ENCODE data around the gene ATP2B1.

Gene ATP2B1

DNA sequence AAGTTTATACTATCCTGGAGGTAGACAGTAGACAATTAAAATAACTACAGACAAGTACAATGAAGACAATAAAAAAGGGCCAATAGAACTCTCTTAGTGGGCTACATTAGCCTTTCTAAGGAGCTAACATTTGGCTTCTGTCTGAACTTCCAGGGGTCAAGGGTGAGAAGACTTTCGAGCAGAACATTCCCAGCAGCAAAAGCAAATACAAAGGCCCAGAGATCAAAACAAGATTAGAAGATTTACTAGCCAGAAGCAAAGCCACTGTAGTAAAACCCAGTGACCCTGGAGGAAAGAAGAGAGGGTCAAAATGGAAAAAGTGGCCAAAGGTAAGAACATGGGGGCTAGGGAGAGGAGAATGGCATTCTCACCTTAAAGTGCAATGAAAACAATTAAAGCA, 63.2 kb downstream of the ATP2B1 start:
- ChIA-PET POLR2A (no interaction called here), CTCF (no interaction called here)
- peaks cover 8% of the 10 kb centered on the region; the same call in 1 of the 2 replicates for H3K4me1 ChIP-seq (ENCODE audit: control insufficient read depth, insufficient read depth, low read length)
- no peak overlapping the region for H3K27ac ChIP-seq (ENCODE audit: extremely low read depth, low read depth, low read length)
- H3K36me3 ChIP-seq (ENCODE audit: control insufficient read depth in 2 of 2, insufficient read depth in 1 of 2, low read length in 2 of 2), result no peaks in the 10 kb centered on the region; a peak in 1 of 3 replicates
- H3K4me3 ChIP-seq (ENCODE audit: low read depth, low read length), result no peak overlapping the region
- TF ChIP-seq, protein P1, sequence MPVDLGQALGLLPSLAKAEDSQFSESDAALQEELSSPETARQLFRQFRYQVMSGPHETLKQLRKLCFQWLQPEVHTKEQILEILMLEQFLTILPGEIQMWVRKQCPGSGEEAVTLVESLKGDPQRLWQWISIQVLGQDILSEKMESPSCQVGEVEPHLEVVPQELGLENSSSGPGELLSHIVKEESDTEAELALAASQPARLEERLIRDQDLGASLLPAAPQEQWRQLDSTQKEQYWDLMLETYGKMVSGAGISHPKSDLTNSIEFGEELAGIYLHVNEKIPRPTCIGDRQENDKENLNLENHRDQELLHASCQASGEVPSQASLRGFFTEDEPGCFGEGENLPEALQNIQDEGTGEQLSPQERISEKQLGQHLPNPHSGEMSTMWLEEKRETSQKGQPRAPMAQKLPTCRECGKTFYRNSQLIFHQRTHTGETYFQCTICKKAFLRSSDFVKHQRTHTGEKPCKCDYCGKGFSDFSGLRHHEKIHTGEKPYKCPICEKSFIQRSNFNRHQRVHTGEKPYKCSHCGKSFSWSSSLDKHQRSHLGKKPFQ (tag by site-specific recombination; IDR thresholded peaks at IDR 0.05), result 0 out of 2 replicates have a peak, but pooled peaks have one; percentile 9
- TF ChIP-seq ZNF501 (tag by site-specific recombination; IDR thresholded peaks at IDR 0.05), result no peak
- peak; percentile 58; the same call in 1 of the 2 replicates for TF ChIP-seq OSR2 (tag by site-specific recombination; IDR thresholded peaks at IDR 0.05)
- H3K9me3 ChIP-seq (ENCODE audit: control insufficient read depth, insufficient read depth, low read depth, low read length), result no peaks in the 10 kb centered on the region

DNA sequence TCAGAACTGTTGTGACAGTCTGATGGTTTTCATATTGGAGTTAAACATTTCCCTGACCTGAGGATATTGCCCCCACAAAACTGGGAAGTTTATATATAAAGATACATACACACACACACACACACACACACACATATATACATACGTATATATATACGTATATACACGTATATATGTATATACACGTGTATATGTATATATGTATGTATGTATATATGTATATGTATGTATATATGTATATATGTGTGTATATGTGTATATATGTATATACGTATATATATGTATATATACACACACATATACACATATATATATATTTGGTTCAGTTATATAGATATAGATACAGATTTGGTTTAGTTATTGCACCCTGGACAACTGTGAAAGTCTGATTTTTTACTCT, 65.7 kb downstream of the ATP2B1 start:
- TF ChIP-seq ZNF670 (tag by site-specific recombination; IDR thresholded peaks at IDR 0.05; ENCODE audit: low read depth), result no peak
- TF ChIP-seq, protein P2, sequence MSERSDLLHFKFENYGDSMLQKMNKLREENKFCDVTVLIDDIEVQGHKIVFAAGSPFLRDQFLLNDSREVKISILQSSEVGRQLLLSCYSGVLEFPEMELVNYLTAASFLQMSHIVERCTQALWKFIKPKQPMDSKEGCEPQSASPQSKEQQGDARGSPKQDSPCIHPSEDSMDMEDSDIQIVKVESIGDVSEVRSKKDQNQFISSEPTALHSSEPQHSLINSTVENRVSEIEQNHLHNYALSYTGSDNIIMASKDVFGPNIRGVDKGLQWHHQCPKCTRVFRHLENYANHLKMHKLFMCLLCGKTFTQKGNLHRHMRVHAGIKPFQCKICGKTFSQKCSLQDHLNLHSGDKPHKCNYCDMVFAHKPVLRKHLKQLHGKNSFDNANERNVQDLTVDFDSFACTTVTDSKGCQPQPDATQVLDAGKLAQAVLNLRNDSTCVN (tag by site-specific recombination; optimal IDR thresholded peaks at IDR 0.05), result no peak
- no peak for TF ChIP-seq ZNF837 (tag by site-specific recombination; IDR thresholded peaks at IDR 0.05)
- TF ChIP-seq TRIM28 (IDR thresholded peaks at IDR 0.05; ENCODE audit: borderline replicate concordance, low read length), result no peak
- no peak for TF ChIP-seq ZNF658 (tag by site-specific recombination; IDR thresholded peaks at IDR 0.05)
- TF ChIP-seq ZNF174 (tag by site-specific recombination; IDR thresholded peaks at IDR 0.05), result no peak
- TF ChIP-seq ZNF175 (tag by site-specific recombination; IDR thresholded peaks at IDR 0.05), result no peak
- no peak for TF ChIP-seq ZNF623 (tag by site-specific recombination; IDR thresholded peaks at IDR 0.05)
- no peak for TF ChIP-seq ZNF747 (tag by site-specific recombination; IDR thresholded peaks at IDR 0.05)
- TF ChIP-seq ZNF354C (tag by site-specific recombination; IDR thresholded peaks at IDR 0.05; ENCODE audit: borderline replicate concordance, low read depth), result no peak
- TF ChIP-seq ZNF560 (tag by site-specific recombination; IDR thresholded peaks at IDR 0.05; ENCODE audit: borderline replicate concordance), result no peak
- TF ChIP-seq, protein P3, sequence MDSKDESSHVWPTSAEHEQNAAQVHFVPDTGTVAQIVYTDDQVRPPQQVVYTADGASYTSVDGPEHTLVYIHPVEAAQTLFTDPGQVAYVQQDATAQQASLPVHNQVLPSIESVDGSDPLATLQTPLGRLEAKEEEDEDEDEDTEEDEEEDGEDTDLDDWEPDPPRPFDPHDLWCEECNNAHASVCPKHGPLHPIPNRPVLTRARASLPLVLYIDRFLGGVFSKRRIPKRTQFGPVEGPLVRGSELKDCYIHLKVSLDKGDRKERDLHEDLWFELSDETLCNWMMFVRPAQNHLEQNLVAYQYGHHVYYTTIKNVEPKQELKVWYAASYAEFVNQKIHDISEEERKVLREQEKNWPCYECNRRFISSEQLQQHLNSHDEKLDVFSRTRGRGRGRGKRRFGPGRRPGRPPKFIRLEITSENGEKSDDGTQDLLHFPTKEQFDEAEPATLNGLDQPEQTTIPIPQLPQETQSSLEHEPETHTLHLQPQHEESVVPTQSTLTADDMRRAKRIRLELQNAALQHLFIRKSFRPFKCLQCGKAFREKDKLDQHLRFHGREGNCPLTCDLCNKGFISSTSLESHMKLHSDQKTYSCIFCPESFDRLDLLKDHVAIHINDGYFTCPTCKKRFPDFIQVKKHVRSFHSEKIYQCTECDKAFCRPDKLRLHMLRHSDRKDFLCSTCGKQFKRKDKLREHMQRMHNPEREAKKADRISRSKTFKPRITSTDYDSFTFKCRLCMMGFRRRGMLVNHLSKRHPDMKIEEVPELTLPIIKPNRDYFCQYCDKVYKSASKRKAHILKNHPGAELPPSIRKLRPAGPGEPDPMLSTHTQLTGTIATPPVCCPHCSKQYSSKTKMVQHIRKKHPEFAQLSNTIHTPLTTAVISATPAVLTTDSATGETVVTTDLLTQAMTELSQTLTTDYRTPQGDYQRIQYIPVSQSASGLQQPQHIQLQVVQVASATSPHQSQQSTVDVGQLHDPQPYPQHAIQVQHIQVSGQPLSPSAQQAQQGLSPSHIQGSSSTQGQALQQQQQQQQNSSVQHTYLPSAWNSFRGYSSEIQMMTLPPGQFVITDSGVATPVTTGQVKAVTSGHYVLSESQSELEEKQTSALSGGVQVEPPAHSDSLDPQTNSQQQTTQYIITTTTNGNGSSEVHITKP (tag by site-specific recombination; IDR thresholded peaks at IDR 0.05), result no peak
- no peak for TF ChIP-seq BCL11B (tag by site-specific recombination; IDR thresholded peaks at IDR 0.05; ENCODE audit: low read depth)
- TF ChIP-seq, protein P4, sequence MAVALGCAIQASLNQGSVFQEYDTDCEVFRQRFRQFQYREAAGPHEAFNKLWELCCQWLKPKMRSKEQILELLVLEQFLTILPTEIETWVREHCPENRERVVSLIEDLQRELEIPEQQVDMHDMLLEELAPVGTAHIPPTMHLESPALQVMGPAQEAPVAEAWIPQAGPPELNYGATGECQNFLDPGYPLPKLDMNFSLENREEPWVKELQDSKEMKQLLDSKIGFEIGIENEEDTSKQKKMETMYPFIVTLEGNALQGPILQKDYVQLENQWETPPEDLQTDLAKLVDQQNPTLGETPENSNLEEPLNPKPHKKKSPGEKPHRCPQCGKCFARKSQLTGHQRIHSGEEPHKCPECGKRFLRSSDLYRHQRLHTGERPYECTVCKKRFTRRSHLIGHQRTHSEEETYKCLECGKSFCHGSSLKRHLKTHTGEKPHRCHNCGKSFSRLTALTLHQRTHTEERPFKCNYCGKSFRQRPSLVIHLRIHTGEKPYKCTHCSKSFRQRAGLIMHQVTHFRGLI (tag by site-specific recombination; IDR thresholded peaks at IDR 0.05), result no peak
- TF ChIP-seq, protein P5, sequence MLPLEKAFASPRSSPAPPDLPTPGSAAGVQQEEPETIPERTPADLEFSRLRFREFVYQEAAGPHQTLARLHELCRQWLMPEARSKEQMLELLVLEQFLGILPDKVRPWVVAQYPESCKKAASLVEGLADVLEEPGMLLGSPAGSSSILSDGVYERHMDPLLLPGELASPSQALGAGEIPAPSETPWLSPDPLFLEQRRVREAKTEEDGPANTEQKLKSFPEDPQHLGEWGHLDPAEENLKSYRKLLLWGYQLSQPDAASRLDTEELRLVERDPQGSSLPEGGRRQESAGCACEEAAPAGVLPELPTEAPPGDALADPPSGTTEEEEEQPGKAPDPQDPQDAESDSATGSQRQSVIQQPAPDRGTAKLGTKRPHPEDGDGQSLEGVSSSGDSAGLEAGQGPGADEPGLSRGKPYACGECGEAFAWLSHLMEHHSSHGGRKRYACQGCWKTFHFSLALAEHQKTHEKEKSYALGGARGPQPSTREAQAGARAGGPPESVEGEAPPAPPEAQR (tag by site-specific recombination; IDR thresholded peaks at IDR 0.05), result no peak
- no peak for TF ChIP-seq ZNF23 (tag by site-specific recombination; IDR thresholded peaks at IDR 0.05; ENCODE audit: borderline replicate concordance)
- TF ChIP-seq, protein P6, sequence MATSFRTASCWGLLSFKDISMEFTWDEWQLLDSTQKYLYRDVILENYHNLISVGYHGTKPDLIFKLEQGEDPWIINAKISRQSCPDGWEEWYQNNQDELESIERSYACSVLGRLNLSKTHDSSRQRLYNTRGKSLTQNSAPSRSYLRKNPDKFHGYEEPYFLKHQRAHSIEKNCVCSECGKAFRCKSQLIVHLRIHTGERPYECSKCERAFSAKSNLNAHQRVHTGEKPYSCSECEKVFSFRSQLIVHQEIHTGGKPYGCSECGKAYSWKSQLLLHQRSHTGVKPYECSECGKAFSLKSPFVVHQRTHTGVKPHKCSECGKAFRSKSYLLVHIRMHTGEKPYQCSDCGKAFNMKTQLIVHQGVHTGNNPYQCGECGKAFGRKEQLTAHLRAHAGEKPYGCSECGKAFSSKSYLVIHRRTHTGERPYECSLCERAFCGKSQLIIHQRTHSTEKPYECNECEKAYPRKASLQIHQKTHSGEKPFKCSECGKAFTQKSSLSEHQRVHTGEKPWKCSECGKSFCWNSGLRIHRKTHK (tag by site-specific recombination; IDR thresholded peaks at IDR 0.05), result no peak
- ChIA-PET CTCF (no interaction called here), POLR2A (no interaction called here)
- Histone ChIP-seq H3K9me3 (ENCODE audit: control insufficient read depth, insufficient read depth, low read depth, low read length) (no peaks in the 10 kb centered on the region), H3K36me3 (ENCODE audit: control insufficient read depth in 2 of 2, insufficient read depth in 1 of 2, low read length in 2 of 2) (no peaks in the 10 kb centered on the region; a peak in 1 of 3 replicates), H3K27ac (ENCODE audit: extremely low read depth, low read depth, low read length) (no peak overlapping the region), H3K4me3 (ENCODE audit: low read depth, low read length) (no peak overlapping the region), H3K4me1 (ENCODE audit: control insufficient read depth, insufficient read depth, low read length) (peaks cover 8% of the 10 kb centered on the region; the same call in 1 of the 2 replicates)

Data from HEK293 (cell line).